HG03097 (cell line): Measurements from ENCODE around the gene SLC1A2.

Experiments used
- ATAC-seq: cut with Tn5 transposase; IDR thresholded peaks from one replicate; pipeline ENCODE4 v1.9.1; 2021; ENCODE audit not compliant: unreplicated experiment, low FRiP score

SLC1A2 gene

GRCh38 chr11:35280727-35281126, 138.6 kb downstream of the SLC1A2 start:
- ATAC-seq: no peak

DNA sequence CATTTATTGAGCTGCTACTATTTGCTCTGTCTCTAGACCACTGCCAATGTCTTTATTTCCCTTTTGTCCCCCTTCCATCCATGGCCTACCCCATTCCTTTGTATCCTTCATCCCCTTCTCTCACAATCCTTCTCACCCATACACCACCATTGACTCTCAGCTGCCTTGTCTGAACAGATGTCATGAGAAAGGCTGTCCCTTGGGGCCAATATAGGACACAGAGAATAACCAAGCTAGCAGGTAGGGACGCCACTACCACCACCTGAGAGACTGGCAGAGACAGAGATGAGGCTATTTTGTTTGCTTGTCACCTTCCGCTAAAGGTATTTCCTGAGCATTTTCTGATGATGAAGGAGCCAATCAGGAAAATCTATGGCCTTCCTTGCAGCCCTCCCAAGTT, 141.5 kb downstream of the SLC1A2 start:
- no peak for ATAC-seq

DNA sequence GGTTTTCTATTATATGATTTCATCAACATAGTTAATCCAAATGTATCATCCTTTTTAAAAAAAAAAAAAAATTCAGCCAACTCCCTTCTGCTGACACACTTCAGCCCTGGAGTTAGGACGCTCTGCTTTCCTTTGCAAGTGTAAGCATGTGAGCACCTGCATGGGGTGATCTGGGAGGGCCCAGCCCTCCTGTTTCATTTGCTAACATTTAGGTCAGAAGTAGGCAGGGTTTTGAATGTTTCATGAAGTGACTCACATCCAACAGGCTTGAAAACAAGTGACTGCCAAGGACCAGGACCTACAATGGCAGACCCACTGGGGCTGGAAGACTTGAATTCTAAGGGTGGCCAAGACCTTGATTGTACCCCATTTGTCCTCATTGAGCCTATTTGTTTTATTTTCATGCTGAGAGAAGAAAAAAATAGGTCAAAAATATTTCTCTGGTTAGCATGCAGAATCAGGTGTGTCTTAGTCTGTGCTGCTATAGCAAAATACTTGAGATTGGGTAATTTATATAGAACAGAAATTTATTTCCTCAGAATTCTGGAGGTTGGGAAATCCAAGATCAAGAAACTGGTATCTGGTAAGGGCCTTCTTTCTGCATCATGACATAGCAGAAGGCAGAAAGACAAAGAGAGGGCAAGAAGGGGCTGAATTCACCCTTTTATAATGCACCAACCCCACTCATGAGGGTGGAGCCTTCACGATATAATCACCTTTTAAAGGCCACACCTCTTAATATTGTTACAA, 142.8 kb downstream of the SLC1A2 start:
- no peak for ATAC-seq

DNA sequence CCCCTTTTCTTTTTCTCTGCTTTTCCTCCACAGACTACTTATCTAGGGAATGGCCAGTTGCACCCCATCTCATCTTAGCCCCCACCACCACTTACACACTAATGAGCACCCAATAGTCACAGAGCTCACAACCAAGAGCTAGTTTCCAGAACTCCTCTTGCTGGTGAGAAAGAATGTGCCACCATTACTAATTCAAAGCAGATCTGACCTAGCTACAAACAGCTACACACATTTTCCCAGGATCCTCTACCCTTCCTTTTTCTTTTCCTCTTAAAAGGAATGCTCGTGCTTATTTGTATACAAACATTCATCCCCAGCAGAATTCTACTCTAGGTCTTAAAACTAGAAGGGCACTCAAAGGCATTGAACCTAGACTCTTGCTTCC, 143.6 kb downstream of the SLC1A2 start:
- no peak for ATAC-seq

GRCh38 chr11:35274909-35275785, 144.2 kb downstream of the SLC1A2 start:
- ATAC-seq: no peak

GRCh38 chr11:35272391-35272902, 146.9 kb downstream of the SLC1A2 start:
- ATAC-seq: peak; percentile 80

DNA sequence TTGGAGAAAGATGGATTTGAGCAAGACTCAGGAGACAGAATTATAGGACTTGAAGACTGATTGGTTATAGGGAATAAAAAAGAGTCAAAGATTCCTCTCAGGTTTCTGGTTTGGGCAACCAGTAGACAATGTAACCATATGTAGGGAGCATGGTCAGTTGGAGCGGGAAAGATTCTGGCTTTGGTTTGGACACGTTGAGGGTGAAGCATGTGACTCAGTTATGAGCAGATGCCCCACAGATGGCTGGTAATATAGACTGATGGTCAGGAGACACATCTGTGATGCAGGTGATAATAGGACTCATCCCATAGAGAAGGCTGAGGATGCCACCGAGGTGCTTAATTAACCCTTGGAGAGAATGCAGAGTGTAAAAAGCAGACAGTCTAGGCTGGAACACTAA, 148.3 kb downstream of the SLC1A2 start:
- ATAC-seq: no peak

DNA sequence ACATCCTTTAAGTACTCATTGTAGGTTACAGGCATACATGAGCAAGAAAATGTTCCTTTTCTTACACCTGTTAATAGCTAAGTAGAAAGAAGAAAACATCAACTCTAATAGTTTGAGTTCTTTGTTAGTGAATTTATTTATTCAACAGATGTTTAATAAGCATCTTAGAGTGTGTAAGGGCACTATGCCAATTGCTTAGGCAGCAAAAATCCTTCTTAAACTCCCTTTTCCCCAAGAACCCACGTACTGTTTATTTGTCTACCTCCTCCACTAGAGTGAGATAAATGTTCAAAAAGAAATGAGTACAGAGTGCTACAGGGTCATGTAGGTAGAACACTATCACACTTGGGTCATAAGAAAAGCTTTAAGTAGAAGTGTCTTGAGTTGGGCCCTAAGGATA, 149.0 kb downstream of the SLC1A2 start:
- no peak for ATAC-seq

GRCh38 chr11:35267504-35267903, 151.9 kb downstream of the SLC1A2 start:
- ATAC-seq: no peak

DNA sequence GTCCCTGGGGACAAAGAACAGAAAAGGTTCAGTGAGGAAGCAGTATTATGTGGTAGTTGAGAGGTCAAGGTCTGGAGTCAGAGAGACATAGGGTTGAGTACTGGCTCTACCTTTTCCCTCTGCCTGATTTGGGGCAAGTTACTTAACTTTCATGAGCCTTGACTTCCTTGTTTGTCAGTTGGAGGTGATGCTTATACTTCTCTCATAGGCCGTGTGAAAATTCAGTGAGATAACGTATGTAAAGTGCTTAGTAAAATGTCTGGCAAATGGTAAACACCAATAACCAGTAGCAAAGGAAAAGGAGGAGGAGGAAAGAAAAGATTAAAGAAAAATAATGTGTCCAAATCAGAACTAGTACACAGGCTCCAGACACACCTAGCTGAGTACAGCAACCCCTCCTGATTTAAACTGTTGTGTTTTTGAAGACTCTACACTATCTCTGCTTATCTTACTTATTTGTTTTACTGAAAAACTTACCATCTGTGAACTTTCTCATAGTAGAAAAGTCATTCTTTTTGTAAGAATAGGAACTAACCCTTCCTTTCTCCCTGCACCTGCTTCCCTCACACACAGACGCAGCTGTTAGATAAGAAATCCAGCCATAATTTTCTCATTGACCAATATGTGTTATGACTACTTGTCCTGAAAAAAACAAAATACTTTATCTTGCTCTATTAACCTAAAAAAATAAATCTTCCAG, 153.5 kb downstream of the SLC1A2 start:
- no peak for ATAC-seq

- no peak for ATAC-seq
Measured at GRCh38 chr11:35262735-35263134, 156.6 kb downstream of the SLC1A2 start.

- ATAC-seq: no peak
Measured at GRCh38 chr11:35262056-35262455, 157.3 kb downstream of the SLC1A2 start.

- no peak for ATAC-seq
Measured at GRCh38 chr11:35261197-35261596, 158.2 kb downstream of the SLC1A2 start.

- ATAC-seq: no peak
Measured at GRCh38 chr11:35260342-35260985, 158.9 kb downstream of the SLC1A2 start.

GRCh38 chr11:35259529-35259928, 159.8 kb downstream of the SLC1A2 start:
- no peak for ATAC-seq

DNA sequence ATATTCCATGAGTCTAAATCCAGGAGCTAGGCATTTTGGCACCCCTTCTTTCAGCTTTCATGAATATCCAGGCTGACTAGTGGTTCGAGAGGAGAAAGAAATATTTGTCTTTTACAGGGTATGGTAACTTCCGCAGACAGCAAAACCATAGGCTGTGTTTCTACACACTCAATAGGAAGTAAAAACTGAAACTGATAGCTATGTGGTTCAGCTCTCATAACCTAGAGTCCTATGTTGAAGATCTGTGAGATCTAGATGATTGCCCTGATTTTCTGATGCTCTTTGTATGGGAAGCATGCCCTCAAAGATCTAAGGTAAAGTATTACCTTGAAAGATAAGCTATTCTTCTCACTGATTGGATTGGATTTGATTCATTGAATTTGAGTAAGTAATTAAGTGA, 162.1 kb downstream of the SLC1A2 start:
- ATAC-seq: peak; percentile 91

DNA sequence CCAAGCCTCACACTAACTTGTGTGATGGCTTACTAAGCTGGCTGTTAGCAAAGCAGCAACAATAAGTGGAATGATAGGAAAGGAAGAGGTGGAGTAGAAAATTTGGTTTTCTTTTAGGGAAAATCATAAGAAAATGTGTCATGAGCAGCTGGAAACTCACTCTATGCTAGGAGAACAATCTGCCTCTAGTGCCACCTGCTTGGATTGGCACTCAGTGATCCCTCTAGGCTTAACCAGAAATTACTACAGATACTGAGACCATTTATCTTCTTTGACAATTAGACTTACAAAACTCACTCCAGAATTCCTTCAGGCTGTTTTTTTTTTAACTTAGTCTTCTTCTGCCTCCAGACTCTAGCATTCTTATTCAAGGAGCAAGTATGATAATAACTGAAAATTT, 163.1 kb downstream of the SLC1A2 start:
- ATAC-seq: no peak

DNA sequence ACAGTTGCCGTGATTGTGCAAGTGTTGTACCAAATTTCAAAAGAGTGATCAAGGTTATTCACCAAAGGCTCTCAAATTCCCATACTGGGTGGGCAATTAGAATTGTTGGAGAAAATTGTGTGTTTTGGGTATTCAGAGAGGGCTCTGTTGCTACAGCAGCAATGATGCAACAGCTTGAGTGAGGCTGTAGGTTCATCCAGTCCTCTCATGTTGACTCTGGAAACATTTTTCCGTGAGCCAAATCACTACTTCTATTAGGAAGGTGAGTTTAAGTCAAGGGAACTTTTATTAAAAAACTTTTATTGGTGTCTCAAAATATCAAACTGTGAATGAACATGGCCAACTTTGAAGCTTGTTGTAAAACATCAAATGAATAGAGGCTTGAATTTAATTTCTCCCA, 163.8 kb downstream of the SLC1A2 start:
- ATAC-seq: no peak

DNA sequence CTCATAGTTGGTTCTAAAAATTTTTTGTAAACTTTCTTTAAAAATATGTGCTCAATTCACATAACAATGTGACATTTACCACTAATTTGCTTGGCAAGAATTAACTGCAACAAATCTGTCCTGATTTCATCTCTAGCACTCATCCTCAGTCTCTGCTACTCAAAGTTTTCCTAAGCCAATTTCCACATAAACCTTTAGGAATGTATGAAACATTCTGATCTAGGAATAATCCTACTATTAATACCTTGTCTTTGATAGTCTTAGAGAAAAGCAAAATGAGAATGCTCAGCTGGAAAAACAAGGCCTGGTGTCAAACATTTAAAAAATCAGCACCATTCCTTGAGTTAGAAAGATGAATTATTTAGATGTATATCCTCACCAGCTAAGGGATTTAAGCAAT, 166.1 kb downstream of the SLC1A2 start:
- no peak for ATAC-seq

DNA sequence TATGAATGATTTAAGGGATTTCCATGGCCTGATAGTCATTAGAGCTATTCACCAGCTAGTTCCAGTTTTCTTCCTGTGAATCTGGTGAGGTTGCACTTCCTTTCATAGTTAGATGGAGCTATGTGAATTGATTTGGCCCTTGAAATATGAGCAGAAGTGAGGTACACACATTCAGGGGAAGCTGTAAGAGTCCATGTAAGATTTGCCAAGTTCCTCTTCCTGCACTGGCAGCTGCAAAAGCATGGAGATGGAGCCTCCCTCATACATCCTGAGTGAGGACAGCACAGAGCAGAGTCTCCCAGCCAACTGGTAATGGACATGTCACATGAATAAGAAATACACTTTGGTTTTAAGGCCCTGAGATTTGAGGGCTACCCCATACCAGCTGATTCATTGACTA, 168.7 kb downstream of the SLC1A2 start:
- ATAC-seq: no peak

DNA sequence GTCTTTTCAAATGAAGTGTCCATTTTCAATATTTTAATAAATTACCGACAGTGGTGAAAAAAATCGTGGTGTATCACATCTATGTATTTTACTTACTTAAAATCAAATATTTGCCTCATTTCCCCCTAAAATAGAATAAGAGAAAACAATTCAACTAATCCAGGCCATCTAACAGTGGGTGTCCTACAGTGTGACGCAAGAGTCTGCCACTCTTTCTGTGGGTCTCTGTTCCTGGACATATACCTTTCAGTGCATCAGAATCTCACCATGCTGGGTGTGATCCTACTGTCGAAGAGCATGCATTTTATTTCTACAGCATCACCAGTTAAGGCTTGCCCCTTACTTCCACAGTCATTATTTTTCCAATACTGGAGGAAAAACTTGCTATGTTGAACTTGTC, 169.2 kb downstream of the SLC1A2 start:
- ATAC-seq: no peak
